GM19193 (cell line): ENCODE measurements around the gene ATP5F1D.

ENCODE experiments used
- POLR2A ChIP-seq: IDR thresholded peaks from 4 replicates; pipeline ENCODE4 v1.6.1; 2011; ENCODE audit not compliant: insufficient read depth, insufficient read length; ENCODE audit errors: extremely low read depth

ATP5F1D gene

GRCh38 chr19:1218751-1219567 lies 22.6 kb upstream of the ATP5F1D start:
- no peak for TF ChIP-seq POLR2A

- TF ChIP-seq POLR2A, result no peak
Measured at GRCh38 chr19:1219786-1220476, 21.6 kb upstream of the ATP5F1D start.

- TF ChIP-seq POLR2A, result no peak
Measured at GRCh38 chr19:1220477-1220930, 21.0 kb upstream of the ATP5F1D start.

GRCh38 chr19:1220976-1221903 lies 20.3 kb upstream of the ATP5F1D start:
- TF ChIP-seq POLR2A, result no peak

- TF ChIP-seq POLR2A, result no peak
Measured at GRCh38 chr19:1221904-1222255, 19.7 kb upstream of the ATP5F1D start.

- TF ChIP-seq POLR2A, result no peak
Measured at GRCh38 chr19:1222394-1222793, 19.2 kb upstream of the ATP5F1D start.

- no peak for TF ChIP-seq POLR2A
Measured at GRCh38 chr19:1223018-1223855, 18.3 kb upstream of the ATP5F1D start.

- no peak for TF ChIP-seq POLR2A
Measured at GRCh38 chr19:1224047-1224825, 17.3 kb upstream of the ATP5F1D start.

- no peak for TF ChIP-seq POLR2A
Measured at GRCh38 chr19:1224847-1225246, 16.7 kb upstream of the ATP5F1D start.

GRCh38 chr19:1225440-1226226 lies 15.9 kb upstream of the ATP5F1D start:
- TF ChIP-seq POLR2A, result no peak

GRCh38 chr19:1226227-1226518 lies 15.4 kb upstream of the ATP5F1D start:
- TF ChIP-seq POLR2A, result no peak

GRCh38 chr19:1226522-1227303 lies 14.8 kb upstream of the ATP5F1D start:
- no peak for TF ChIP-seq POLR2A

GRCh38 chr19:1227304-1228054 lies 14.1 kb upstream of the ATP5F1D start:
- TF ChIP-seq POLR2A, result no peak
